Epithelial cell of esophagus (primary cell): ENCODE measurements around the gene WDR77.

Experiments used
- DNase-seq: peaks from one replicate; pipeline ENCODE4 v3.0.0; 2010; ENCODE audit warnings: low read depth
- H3K4me3 ChIP-seq: 2 replicates; pipeline ENCODE4 v1.5.1; 2011; ENCODE audit warnings: mild to moderate bottlenecking, low read length, control low read depth
- CTCF ChIP-seq: IDR thresholded peaks from 2 replicates; pipeline ENCODE4 v1.5.1; 2011; ENCODE audit warnings: low read depth, mild to moderate bottlenecking, low read length, control low read depth, inconsistent platforms; ENCODE audit not compliant: insufficient read depth; ENCODE audit errors: missing control alignments

WDR77 gene

GRCh38 chr1:111463029-111463683, 14.1 kb upstream of the WDR77 start:
- peak; percentile 43 for DNase-seq
- no peak for TF ChIP-seq CTCF
- no peak overlapping the region for H3K4me3 ChIP-seq

- DNase-seq: no peak
- no peak overlapping the region for H3K4me3 ChIP-seq
- no peak for TF ChIP-seq CTCF
These were observed 13.4 kb upstream of the WDR77 start for GRCh38 chr1:111462370-111463028.

GRCh38 chr1:111461765-111462164, 12.7 kb upstream of the WDR77 start:
- TF ChIP-seq CTCF: no peak
- H3K4me3 ChIP-seq: no peak overlapping the region
- no peak for DNase-seq

- no peak overlapping the region for H3K4me3 ChIP-seq
- DNase-seq: no peak
- TF ChIP-seq CTCF: no peak
These were observed 6.6 kb upstream of the WDR77 start for GRCh38 chr1:111455642-111456031.

GRCh38 chr1:111454859-111455641, 6.0 kb upstream of the WDR77 start:
- DNase-seq: no peak
- TF ChIP-seq CTCF: no peak
- no peak overlapping the region for H3K4me3 ChIP-seq

- DNase-seq: no peak
- no peak for TF ChIP-seq CTCF
- no peak overlapping the region for H3K4me3 ChIP-seq
These were observed 4.7 kb upstream of the WDR77 start for GRCh38 chr1:111453706-111454105.
